Psoas muscle (tissue), 8 donors: ENCODE measurements around the gene C5orf63. TPM values are rescaled to one million over a fixed set of nuclear protein-coding genes. Genes with fewer than 3 reads are reported as not detected.
"Not testable (repeated sequence)": the region's sequence is repeated elsewhere in the genome, so short reads cannot be mapped to it uniquely, and the experiment has no call there.

Experiments
- ATAC-seq, 4 donors: fragments of 200-7000 bp; cut with Tn5 transposase; one replicate each; pipeline ENCODE4 v1.9.1; 2020; ENCODE audit warnings: moderate library complexity in 3 of 4, mild to moderate bottlenecking in 2 of 4
- DNase-seq, 2 donors: peaks; one replicate each; pipeline ENCODE4 v3.0.0-alpha.2; 2020
- H3K27ac ChIP-seq: fragments of 200-600 bp; one replicate; pipeline ENCODE4 v1.8.0; 2022
- H3K27me3 ChIP-seq, 3 donors: fragments of 200-600 bp in 1 of 3; one replicate each; pipeline versions ENCODE4 v1.6.1 to v1.8.0; 2013 to 2022; ENCODE audit warnings: low read length in 2 of 3, mild to moderate bottlenecking in 2 of 3, moderate library complexity in 1 of 3; ENCODE audit not compliant: insufficient read depth in 3 of 3
- H3K36me3 ChIP-seq, 2 donors: fragments of 200-600 bp in 1 of 2; one replicate each; pipeline versions ENCODE4 v1.6.1 to v1.8.0; 2013 to 2022; ENCODE audit warnings: low read depth in 1 of 2, mild to moderate bottlenecking in 1 of 2, moderate library complexity in 1 of 2; ENCODE audit not compliant: insufficient read depth in 1 of 2
- H3K4me1 ChIP-seq: fragments of 200-600 bp; one replicate; pipeline ENCODE4 v1.8.0; 2022
- H3K4me3 ChIP-seq: fragments of 200-600 bp; one replicate; pipeline ENCODE4 v1.8.0; 2022; ENCODE audit warnings: mild to moderate bottlenecking
- H3K9me3 ChIP-seq: fragments of 200-600 bp; one replicate; pipeline ENCODE4 v1.8.0; 2022
- WGBS, 3 donors: extraction: QIAGEN DNeasy Blood & Tissue Kit; methylation state at CpG; one replicate each; pipeline versions ENCODE4 v1.1.6 to v1.1.7; 2013; 5-methylcytosine and 5-hydroxymethylcytosine counted together
- intact Hi-C, 2 donors: fragments of 100-400 bp; cut with DNase I; formaldehyde crosslinking; loops; one replicate each; pipeline versions ENCODE4 v1.11.0 to v1.14.2; 2022
- polyA plus RNA-seq, 3 donors: library from polyadenylated mRNA; stranded (reverse); fragments of 200-250 nt; gene quantifications; one replicate each; pipeline ENCODE4 v1.2.3, GENCODE V29; 2013
- total RNA-seq, 4 donors: library from RNA; stranded (reverse); fragmentation: NEBNext Ultra II Directional in 2 of 4; extraction: Animal tissue kit (Norgen Biotek cat#: 25700) in 2 of 4; gene quantifications; one replicate each; pipeline versions ENCODE4 v1.2.1 to v1.2.4, GENCODE V29; 2021 to 2023
- TF ChIP-seq, protein P1 (sequence below): fragments of 200-600 bp; IDR thresholded peaks from one replicate; pipeline ENCODE4 v1.8.0; 2022; ENCODE audit warnings: antibody characterized with exemption
- donor health status: healthy with polysubstance abuse.
- donor health status: DM: no; HTN: no; CAD: no; lungs with moderate emphysema.
- donor health status: Bipolar disorder and iron deficiency.
- donor health status: healthy.
- donor health status: DM: yes; HTN: yes; CAD: no.
- donor health status: DM: no; HTN: no; CAD: no.
- donor health status: DM: no; HTN: no; CAD: no.
- donor health status: DM: yes; HTN: yes; CAD: no.

C5orf63 gene
- total and polyA plus RNA-seq, 7 donors, result 2.4 to 7.6 (median 6.4) TPM

DNA sequence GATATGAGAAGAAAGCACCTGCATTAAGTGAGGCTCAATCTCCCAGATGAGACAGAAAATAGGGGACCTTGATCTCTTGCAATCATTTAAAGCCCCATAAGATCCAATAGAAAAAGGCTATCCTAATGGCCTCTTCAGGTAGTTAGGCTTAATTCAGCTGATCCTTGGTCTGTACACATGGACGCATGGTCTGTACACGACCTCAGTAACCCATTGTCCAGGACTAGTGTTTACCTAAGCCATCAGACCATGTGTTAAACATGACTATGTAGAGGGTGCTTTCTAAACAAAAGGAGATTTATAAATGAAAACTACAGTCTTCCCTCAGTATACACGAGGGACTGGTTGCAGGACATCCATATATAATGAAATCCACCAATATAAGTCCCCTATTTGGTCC, 50.5 kb downstream of the C5orf63 start:
- Histone ChIP-seq H3K27ac (no peak overlapping the region), H3K36me3 (no peaks in the 10 kb centered on the region), H3K4me1 (peaks cover 4% of the 10 kb centered on the region), H3K27me3 (no peaks in the 10 kb centered on the region), H3K9me3 (no peaks in the 10 kb centered on the region), H3K4me3 (no peak overlapping the region)
- whole genome bisulfite sequencing, 3 donors, result 93 to 96% (median 94%) methylated on average over 3 of the region's 3 CpGs
- DNase-seq (no peak), ATAC-seq (no peak)
- TF ChIP-seq, protein P1, sequence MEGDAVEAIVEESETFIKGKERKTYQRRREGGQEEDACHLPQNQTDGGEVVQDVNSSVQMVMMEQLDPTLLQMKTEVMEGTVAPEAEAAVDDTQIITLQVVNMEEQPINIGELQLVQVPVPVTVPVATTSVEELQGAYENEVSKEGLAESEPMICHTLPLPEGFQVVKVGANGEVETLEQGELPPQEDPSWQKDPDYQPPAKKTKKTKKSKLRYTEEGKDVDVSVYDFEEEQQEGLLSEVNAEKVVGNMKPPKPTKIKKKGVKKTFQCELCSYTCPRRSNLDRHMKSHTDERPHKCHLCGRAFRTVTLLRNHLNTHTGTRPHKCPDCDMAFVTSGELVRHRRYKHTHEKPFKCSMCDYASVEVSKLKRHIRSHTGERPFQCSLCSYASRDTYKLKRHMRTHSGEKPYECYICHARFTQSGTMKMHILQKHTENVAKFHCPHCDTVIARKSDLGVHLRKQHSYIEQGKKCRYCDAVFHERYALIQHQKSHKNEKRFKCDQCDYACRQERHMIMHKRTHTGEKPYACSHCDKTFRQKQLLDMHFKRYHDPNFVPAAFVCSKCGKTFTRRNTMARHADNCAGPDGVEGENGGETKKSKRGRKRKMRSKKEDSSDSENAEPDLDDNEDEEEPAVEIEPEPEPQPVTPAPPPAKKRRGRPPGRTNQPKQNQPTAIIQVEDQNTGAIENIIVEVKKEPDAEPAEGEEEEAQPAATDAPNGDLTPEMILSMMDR, result no peak
- intact Hi-C loops, result no loop called here

DNA sequence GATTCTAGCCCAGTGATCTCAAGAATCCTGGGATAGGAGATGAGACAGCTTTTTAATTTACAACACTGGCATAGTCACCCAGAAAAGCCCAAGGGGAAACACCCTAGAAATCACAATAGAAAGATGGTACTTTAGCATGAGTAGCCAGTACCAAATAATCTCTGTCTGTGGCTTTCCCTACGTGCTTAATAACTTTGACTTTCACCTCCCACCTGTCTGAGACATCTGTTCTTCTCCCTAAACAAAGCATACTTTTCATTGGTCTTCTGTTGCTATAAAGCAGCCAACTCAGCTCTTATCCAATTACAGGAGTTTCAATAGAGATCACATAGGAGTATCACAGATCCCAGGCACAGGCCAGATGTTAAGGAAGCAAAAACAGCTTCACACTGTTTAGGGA, 53.4 kb downstream of the C5orf63 start:
- intact Hi-C loops, result no loop called here
- TF ChIP-seq, protein P1, result no peak
- H3K27ac ChIP-seq, result no peak overlapping the region
- no peak overlapping the region for H3K4me3 ChIP-seq
- H3K4me1 ChIP-seq, result no peaks in the 10 kb centered on the region
- no peaks in the 10 kb centered on the region for H3K9me3 ChIP-seq
- no peaks in the 10 kb centered on the region for H3K27me3 ChIP-seq
- H3K36me3 ChIP-seq, result no peaks in the 10 kb centered on the region
- ATAC-seq (no peak), DNase-seq (no peak)
- WGBS, 3 donors, result 35 to 65% (median 43%) methylated on average over 1 of the region's 1 CpG

DNA sequence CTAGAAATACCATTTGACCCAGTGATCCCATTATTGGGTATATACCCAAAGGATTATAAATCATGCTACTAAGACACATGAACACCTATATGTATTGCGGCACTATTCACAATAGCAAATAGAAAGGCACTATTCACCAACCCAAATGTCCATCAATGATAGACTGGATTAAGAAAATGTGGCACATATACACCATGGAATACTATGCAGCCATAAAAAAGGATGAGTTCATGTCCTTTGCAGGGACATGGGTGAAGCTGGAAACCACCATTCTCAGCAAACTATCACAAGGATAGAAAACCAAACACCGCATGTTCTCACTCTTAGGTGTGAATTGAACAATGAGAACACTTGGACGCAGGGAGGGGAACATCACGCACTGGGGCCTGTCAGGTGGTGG, 56.6 kb downstream of the C5orf63 start:
- ATAC-seq, H3K36me3 ChIP-seq, intact Hi-C loops, DNase-seq, H3K27ac ChIP-seq, H3K9me3 ChIP-seq, H3K4me1 ChIP-seq, H3K27me3 ChIP-seq, H3K4me3 ChIP-seq: not testable (repeated sequence)
- 99 to 100% (median 99%) methylated on average over 4 of the region's 4 CpGs for WGBS, 3 donors

DNA sequence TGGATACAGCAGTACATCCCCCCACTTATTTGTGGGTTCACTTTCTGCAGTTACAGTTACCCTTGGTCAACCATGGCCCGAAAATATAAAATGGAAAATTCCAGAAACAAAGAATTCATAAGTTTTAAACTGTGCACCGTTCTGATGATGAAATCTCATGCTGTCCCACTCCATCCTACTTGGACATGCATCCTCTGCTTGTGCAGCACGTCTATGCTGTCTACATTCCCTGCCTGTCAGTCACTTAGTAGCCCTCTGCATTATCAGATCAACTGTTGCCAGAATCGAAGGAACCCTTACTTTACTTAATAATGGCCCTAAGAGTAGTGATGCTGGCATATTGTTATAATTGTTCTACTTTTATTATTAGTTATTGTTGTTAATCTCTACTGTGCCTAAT, 57.6 kb downstream of the C5orf63 start:
- no peaks in the 10 kb centered on the region for H3K36me3 ChIP-seq
- H3K4me1 ChIP-seq, result peaks cover 18% of the 10 kb centered on the region
- no peak overlapping the region for H3K27ac ChIP-seq
- DNase-seq, result no peak
- intact Hi-C loops, result no loop called here
- TF ChIP-seq, protein P1, result no peak
- WGBS, 3 donors, result 67 to 71% (median 67%) methylated on average over 4 of the region's 4 CpGs
- ATAC-seq, result no peak
- no peak overlapping the region for H3K4me3 ChIP-seq
- no peaks in the 10 kb centered on the region for H3K9me3 ChIP-seq
- no peaks in the 10 kb centered on the region for H3K27me3 ChIP-seq

DNA sequence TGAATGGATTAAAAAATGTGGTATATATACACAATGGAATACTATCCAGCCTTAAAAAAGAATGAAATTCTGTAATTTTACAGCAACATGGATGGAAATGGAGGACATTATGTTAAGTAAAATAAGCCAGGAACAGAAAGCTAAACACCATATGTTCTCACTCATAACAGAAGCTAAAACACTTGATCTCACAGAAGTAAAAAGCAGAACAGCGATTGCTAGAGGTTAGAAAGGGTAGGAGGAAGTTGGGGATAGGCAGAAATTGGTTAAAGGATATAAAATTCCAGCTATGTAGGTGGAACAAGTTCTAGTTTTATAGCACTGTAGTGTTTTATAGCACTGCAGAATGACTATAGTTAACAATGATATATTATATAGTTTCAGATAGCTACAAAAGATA, 58.7 kb downstream of the C5orf63 start:
- TF ChIP-seq, protein P1, result no peak
- H3K27me3 ChIP-seq, result no peaks in the 10 kb centered on the region
- 71 to 86% (median 74%) methylated on average over 1 of the region's 1 CpG for WGBS, 3 donors
- H3K4me3 ChIP-seq, result no peak overlapping the region
- ATAC-seq (no peak), DNase-seq (no peak)
- peaks cover 23% of the 10 kb centered on the region for H3K4me1 ChIP-seq
- no peaks in the 10 kb centered on the region for H3K9me3 ChIP-seq
- intact Hi-C loops, result no loop called here
- no peak overlapping the region for H3K27ac ChIP-seq
- no peaks in the 10 kb centered on the region for H3K36me3 ChIP-seq
